ENCODE results near the gene SAA1. TPM values are rescaled to one million over a fixed set of nuclear protein-coding genes. Genes with fewer than 3 reads are reported as not detected.
A peak's percentile ranks its signal among the peaks of the same experiment; 100 is the strongest.

Gene SAA1
- total and polyA plus RNA-seq, 5 donors from 2014 or later: not detected

- H3K36me3 Mint-ChIP-seq: peaks cover 14% of the 10 kb centered on the region
- H3K9me3 ChIP-seq (ENCODE audit: control insufficient read depth in 2 of 2, low read length in 2 of 2): no peaks in the 10 kb centered on the region
- DNase-seq (no peak), ATAC-seq (ENCODE audit: low read depth in 2 of 2) (no peak)
- H3K36me3 ChIP-seq (ENCODE audit: control insufficient read depth, insufficient read depth, low read length): peaks cover 23% of the 10 kb centered on the region
- H3K4me1 ChIP-seq (ENCODE audit: control insufficient read depth, insufficient read depth, low read length, poor library complexity, severe bottlenecking): no peaks in the 10 kb centered on the region
- H3K9me3 Mint-ChIP-seq: no peaks in the 10 kb centered on the region
- H3K4me3 Mint-ChIP-seq: no peak overlapping the region
- H3K27ac Mint-ChIP-seq: peak overlapping the region in 1 of 3 donors; percentile 15
- no peaks in the 10 kb centered on the region for H3K27me3 Mint-ChIP-seq
- peaks cover 26 to 31% (median 28%) of the 10 kb centered on the region in 4 donors for H3K4me1 Mint-ChIP-seq
- no peak overlapping the region for H3K4me3 ChIP-seq (ENCODE audit: low read depth, low read length)
- no peaks in the 10 kb centered on the region for H3K27me3 ChIP-seq (ENCODE audit: control insufficient read depth, insufficient read depth, low read length)
- no peak overlapping the region for H3K27ac ChIP-seq (ENCODE audit: insufficient read depth, low read length, poor library complexity, severe bottlenecking)
Observed at GRCh38 chr11:18314784-18315523, 48.9 kb downstream of the SAA1 start.

GRCh38 chr11:18315893-18316292, 49.8 kb downstream of the SAA1 start:
- Mint-ChIP-seq H3K9me3 (no peaks in the 10 kb centered on the region), H3K4me3 (no peak overlapping the region), H3K36me3 (peaks cover 7% of the 10 kb centered on the region), H3K27ac (no peak overlapping the region), H3K27me3 (no peaks in the 10 kb centered on the region), H3K4me1 (peaks cover 33 to 40% (median 37%) of the 10 kb centered on the region in 4 donors)
- H3K27me3 ChIP-seq (ENCODE audit: control insufficient read depth, insufficient read depth, low read length): no peaks in the 10 kb centered on the region
- H3K27ac ChIP-seq (ENCODE audit: insufficient read depth, low read length, poor library complexity, severe bottlenecking): no peak overlapping the region
- DNase-seq (no peak), ATAC-seq (ENCODE audit: low read depth in 2 of 2) (no peak)
- H3K9me3 ChIP-seq (ENCODE audit: control insufficient read depth in 2 of 2, low read length in 2 of 2): no peaks in the 10 kb centered on the region
- H3K4me3 ChIP-seq (ENCODE audit: low read depth, low read length): no peak overlapping the region
- peaks cover 8% of the 10 kb centered on the region for H3K4me1 ChIP-seq (ENCODE audit: control insufficient read depth, insufficient read depth, low read length, poor library complexity, severe bottlenecking)
- peaks cover 13% of the 10 kb centered on the region for H3K36me3 ChIP-seq (ENCODE audit: control insufficient read depth, insufficient read depth, low read length)

- Histone ChIP-seq H3K9me3 (ENCODE audit: control insufficient read depth in 2 of 2, low read length in 2 of 2) (no peaks in the 10 kb centered on the region), H3K27ac (ENCODE audit: insufficient read depth, low read length, poor library complexity, severe bottlenecking) (no peak overlapping the region), H3K36me3 (ENCODE audit: control insufficient read depth, insufficient read depth, low read length) (peaks cover 7% of the 10 kb centered on the region), H3K27me3 (ENCODE audit: control insufficient read depth, insufficient read depth, low read length) (no peaks in the 10 kb centered on the region), H3K4me3 (ENCODE audit: low read depth, low read length) (no peak overlapping the region), H3K4me1 (ENCODE audit: control insufficient read depth, insufficient read depth, low read length, poor library complexity, severe bottlenecking) (peaks cover 17% of the 10 kb centered on the region)
- Mint-ChIP-seq H3K27me3 (no peaks in the 10 kb centered on the region), H3K4me3 (peak overlapping the region in 1 of 4 donors; percentile 40), H3K27ac (peak overlapping the region in 1 of 3 donors; percentile 36), H3K36me3 (no peaks in the 10 kb centered on the region), H3K9me3 (no peaks in the 10 kb centered on the region), H3K4me1 (peaks cover 38 to 53% (median 50%) of the 10 kb centered on the region in 4 donors)
- DNase-seq: no peak
- no peak for ATAC-seq (ENCODE audit: low read depth in 2 of 2)
Observed at GRCh38 chr11:18317551-18317950, 51.5 kb downstream of the SAA1 start.

Other genes with a start within 250 kb of the SAA1 start
- 0.74 TPM for gene TPH1, start 220.0 kb upstream of the SAA1 start, total RNA-seq
- gene TPH1, start 220.0 kb upstream of the SAA1 start, polyA plus RNA-seq: under 1 TPM in 1 of 4 donors, not detected in 3; 0.26 TPM
- 22.5 TPM for gene SAAL1, start 160.2 kb upstream of the SAA1 start, total RNA-seq
- gene SAAL1, start 160.2 kb upstream of the SAA1 start, polyA plus RNA-seq: 10 to 100 TPM; 15.1 to 25.5 (median 18.4) TPM
- gene MRGPRX3, start 133.7 kb upstream of the SAA1 start, total RNA-seq: not detected
- gene MRGPRX3, start 133.7 kb upstream of the SAA1 start, polyA plus RNA-seq: not detected
- not detected for gene MRGPRX4, start 93.4 kb upstream of the SAA1 start, total RNA-seq
- not detected for gene MRGPRX4, start 93.4 kb upstream of the SAA1 start, polyA plus RNA-seq
- gene SAA4, start 29.5 kb upstream of the SAA1 start, total RNA-seq: not detected
- gene SAA4, start 29.5 kb upstream of the SAA1 start, polyA plus RNA-seq: not detected
- 0.62 TPM for gene SAA2, start 17.6 kb upstream of the SAA1 start, total RNA-seq
- under 1 TPM in 1 of 4 donors, not detected in 3; 0.20 TPM for gene SAA2, start 17.6 kb upstream of the SAA1 start, polyA plus RNA-seq
- 13.0 TPM for gene HPS5, start 55.9 kb downstream of the SAA1 start, total RNA-seq
- 10 to 100 TPM; 14.3 to 18.6 (median 15.4) TPM for gene HPS5, start 55.9 kb downstream of the SAA1 start, polyA plus RNA-seq
- 25.8 TPM for gene GTF2H1, start 56.3 kb downstream of the SAA1 start, total RNA-seq
- gene GTF2H1, start 56.3 kb downstream of the SAA1 start, polyA plus RNA-seq: 10 to 100 TPM; 29.2 to 32.0 (median 30.3) TPM
- gene LDHA, start 128.3 kb downstream of the SAA1 start, total RNA-seq: 234 TPM
- gene LDHA, start 128.3 kb downstream of the SAA1 start, polyA plus RNA-seq: 100 to 1,000 TPM; 361 to 569 (median 446) TPM
- not detected for gene LDHC, start 146.1 kb downstream of the SAA1 start, total RNA-seq
- gene LDHC, start 146.1 kb downstream of the SAA1 start, polyA plus RNA-seq: 1 to 10 TPM in 1 of 4 donors, not detected in 3; 3.1 TPM
- gene LDHAL6A, start 189.6 kb downstream of the SAA1 start, total RNA-seq: not detected
- under 1 TPM in 1 of 4 donors, not detected in 3; 0.08 TPM for gene LDHAL6A, start 189.6 kb downstream of the SAA1 start, polyA plus RNA-seq